GM12864 (cell line): ENCODE results near the gene DAB1.

Source experiments
- DNase-seq: peaks from one replicate; pipeline ENCODE4 v3.0.0-alpha.2; 2011; ENCODE audit warnings: low read depth
- H3K4me3 ChIP-seq: 2 replicates; pipeline ENCODE4 v1.5.1; 2011; ENCODE audit warnings: mild to moderate bottlenecking, low read depth, low read length, control low read depth
- TF ChIP-seq, protein P1 (sequence below): IDR thresholded peaks from 2 replicates; pipeline ENCODE4 v1.5.1; 2011; ENCODE audit warnings: low read depth, mild to moderate bottlenecking, moderate library complexity, low read length, control low read depth, inconsistent platforms; ENCODE audit errors: missing control alignments

DAB1 gene

DNA sequence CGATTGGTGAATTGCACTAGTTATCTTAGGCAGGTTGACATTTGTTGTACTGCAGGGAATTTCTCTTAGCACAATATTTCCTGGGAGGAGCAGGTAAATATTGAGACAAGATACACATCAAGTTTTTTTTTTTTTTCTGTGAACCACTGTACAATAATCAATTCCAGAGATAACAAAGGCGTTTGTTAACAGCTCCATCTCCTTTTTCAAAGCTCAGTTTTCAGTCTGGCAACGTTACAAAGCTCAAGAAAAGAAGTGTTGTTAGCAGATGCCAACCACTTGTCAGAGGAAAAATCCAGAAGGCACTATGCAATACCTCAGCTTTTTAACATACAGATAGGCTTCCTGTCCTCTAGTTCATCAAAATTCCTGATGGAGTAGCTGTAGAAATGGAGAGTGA, 40.9 kb upstream of the DAB1 start:
- no peak overlapping the region for H3K4me3 ChIP-seq
- DNase-seq: no peak
- TF ChIP-seq, protein P1, sequence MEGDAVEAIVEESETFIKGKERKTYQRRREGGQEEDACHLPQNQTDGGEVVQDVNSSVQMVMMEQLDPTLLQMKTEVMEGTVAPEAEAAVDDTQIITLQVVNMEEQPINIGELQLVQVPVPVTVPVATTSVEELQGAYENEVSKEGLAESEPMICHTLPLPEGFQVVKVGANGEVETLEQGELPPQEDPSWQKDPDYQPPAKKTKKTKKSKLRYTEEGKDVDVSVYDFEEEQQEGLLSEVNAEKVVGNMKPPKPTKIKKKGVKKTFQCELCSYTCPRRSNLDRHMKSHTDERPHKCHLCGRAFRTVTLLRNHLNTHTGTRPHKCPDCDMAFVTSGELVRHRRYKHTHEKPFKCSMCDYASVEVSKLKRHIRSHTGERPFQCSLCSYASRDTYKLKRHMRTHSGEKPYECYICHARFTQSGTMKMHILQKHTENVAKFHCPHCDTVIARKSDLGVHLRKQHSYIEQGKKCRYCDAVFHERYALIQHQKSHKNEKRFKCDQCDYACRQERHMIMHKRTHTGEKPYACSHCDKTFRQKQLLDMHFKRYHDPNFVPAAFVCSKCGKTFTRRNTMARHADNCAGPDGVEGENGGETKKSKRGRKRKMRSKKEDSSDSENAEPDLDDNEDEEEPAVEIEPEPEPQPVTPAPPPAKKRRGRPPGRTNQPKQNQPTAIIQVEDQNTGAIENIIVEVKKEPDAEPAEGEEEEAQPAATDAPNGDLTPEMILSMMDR: no peak

DNA sequence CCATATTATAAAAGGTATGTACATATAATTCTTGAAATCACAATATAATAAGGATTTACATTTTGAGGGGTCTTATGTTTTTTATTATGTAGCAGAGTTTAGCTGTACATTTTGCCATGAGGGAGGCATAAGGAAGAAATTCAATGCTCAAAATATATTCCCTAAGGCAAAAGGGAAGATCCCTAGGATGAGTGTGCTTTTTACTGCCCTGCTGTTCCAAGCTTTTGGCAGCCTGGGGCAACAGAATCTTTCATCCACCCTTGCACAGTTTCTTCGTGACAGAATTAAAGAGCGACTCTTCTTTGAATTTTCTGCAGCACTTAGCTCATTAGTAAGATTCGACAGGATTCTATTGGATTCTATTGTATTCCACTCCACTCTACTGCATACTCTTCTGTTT, 39.5 kb upstream of the DAB1 start:
- no peak for DNase-seq
- H3K4me3 ChIP-seq: no peak overlapping the region
- TF ChIP-seq, protein P1: no peak

DNA sequence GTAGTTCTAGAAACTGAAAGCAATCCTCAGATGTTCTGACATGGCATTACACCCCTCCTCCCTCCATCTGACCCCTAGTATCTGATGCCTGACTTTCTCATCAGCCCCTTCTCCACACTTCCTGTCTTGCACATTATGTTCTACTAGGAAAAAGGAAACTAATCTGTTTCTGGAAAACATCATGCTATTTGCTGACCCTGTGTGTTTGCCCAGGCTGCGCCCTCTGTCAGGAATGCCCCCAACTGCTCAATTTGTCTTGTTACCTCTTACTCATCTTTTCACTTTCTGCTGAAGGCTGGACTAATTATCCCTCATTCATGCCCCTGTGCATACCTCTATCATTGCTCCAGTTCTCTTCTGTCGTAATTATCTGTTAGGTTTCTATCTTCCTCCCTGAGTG, 37.5 kb upstream of the DAB1 start:
- TF ChIP-seq, protein P1: no peak
- no peak for DNase-seq
- H3K4me3 ChIP-seq: no peak overlapping the region

DNA sequence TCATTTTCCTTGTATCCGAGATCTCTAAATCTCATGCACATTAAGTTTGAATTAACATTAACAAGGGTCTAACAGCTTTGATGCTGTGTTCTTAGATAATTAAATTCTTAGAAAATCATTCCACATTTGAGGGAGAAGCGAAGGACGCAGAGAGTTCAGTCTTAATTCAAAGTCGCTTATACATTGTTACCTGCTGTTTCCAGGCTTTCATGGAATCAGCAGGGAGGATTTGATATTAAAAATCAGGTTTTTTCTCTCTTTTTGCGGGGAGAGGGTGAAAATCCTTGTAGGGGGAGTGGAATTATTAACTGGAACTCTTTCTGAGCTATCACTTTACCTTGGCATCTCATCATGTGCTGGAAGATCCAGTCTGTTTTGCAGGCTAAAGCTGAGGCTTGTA, 27.7 kb upstream of the DAB1 start:
- TF ChIP-seq, protein P1: no peak
- H3K4me3 ChIP-seq: no peak overlapping the region
- DNase-seq: no peak

DNA sequence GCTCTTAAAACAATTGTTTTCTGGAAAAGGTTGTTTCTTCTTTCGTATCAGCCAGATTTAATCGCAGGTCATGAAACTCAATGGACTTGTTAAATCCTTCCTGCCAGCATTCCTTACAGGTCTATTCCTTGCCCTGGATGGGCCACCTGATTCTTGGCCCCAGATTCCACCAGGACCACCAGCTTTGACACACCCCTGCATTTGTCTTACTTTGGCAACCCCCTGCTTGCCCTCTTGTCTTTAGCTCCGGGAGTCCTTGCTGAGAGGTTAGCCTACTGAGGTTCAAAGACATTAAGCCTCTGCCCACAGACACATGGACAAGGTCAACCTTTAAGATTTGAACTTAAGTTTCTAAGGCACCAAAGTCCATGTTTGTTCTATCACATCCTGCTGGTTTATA, 27.1 kb upstream of the DAB1 start:
- H3K4me3 ChIP-seq: no peak overlapping the region
- no peak for DNase-seq
- TF ChIP-seq, protein P1: no peak

DNA sequence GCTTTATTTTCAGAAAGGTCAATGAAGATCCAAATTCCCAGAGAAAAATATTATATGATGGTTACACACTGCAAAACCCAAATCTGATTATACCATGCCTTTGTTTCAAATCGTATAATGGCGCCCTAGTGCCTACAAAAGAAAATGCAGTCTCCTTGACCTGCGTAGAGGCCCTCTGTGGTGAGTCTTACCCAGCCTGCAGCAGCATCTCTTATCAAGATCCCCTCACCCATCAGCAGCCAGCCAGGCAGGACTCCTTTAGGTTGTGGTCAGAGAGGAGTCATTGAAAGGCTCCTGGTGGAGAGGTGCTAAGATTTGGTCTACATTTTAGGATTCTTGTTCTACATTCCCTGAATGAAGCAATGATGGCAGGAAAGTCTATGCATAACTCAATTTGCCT, 23.7 kb upstream of the DAB1 start:
- TF ChIP-seq, protein P1: no peak
- no peak overlapping the region for H3K4me3 ChIP-seq
- DNase-seq: no peak

DNA sequence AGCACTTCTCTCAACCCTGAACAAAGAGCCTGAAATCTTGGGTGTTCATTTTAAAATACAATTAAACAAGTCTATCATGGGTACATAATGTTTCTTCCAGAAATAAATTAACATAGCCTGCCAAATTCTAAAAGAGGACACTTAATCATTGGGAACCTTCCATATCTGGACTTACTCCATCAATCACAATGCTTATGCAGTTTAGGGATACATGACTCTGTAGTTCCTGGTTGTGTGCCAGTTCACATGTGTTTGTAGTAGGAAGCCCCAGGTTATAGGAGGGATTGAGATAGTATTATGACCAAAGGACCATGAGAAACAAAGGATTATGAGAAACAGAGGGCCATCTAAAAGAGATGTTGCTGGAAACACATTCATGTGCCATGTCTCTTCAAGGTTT, 19.1 kb upstream of the DAB1 start:
- no peak overlapping the region for H3K4me3 ChIP-seq
- TF ChIP-seq, protein P1: no peak
- no peak for DNase-seq
